C4-2B (cell line): ENCODE results near the gene FOXK2.

Source experiments
- ZFX ChIP-seq: fragments of 450-650 bp; IDR thresholded peaks from 2 replicates; pipeline ENCODE4 v1.6.1; 2017
- TF ChIP-seq, protein P1 (sequence below): fragments of 450-650 bp; conservative IDR thresholded peaks from 2 replicates; pipeline ENCODE4 v1.5.1; 2017; ENCODE audit warnings: mild to moderate bottlenecking

DNA sequence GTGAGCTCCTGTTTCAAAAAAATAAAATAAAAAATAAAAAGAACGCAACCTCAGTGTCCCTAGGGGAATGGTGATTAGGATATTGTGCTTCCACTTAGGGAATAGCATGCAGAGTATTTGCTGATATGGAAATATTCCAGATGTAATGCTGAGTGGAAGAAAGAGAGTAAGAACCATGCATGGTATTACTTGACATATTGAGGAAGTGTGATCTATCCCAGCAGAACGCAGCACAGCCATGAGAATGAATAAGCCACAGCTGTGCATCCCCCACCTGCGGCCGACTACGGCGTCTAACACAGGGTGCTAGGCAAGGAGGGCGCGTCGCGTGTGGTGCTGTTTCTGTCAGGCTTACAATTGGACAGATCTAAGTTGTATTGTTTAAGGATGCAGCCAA, 49.5 kb downstream of the FOXK2 start:
- TF ChIP-seq, protein P1, sequence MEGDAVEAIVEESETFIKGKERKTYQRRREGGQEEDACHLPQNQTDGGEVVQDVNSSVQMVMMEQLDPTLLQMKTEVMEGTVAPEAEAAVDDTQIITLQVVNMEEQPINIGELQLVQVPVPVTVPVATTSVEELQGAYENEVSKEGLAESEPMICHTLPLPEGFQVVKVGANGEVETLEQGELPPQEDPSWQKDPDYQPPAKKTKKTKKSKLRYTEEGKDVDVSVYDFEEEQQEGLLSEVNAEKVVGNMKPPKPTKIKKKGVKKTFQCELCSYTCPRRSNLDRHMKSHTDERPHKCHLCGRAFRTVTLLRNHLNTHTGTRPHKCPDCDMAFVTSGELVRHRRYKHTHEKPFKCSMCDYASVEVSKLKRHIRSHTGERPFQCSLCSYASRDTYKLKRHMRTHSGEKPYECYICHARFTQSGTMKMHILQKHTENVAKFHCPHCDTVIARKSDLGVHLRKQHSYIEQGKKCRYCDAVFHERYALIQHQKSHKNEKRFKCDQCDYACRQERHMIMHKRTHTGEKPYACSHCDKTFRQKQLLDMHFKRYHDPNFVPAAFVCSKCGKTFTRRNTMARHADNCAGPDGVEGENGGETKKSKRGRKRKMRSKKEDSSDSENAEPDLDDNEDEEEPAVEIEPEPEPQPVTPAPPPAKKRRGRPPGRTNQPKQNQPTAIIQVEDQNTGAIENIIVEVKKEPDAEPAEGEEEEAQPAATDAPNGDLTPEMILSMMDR, result no peak
- no peak for TF ChIP-seq ZFX
